ENCODE results near the gene SYNJ2.

SYNJ2 gene

GRCh38 chr6:157980288-157981131 is 1.2 kb upstream of the SYNJ2 start:
- no peak for TF ChIP-seq EZH2 (IDR thresholded peaks at IDR 0.05; ENCODE audit: borderline replicate concordance, low read length)
- TF ChIP-seq, protein P1, sequence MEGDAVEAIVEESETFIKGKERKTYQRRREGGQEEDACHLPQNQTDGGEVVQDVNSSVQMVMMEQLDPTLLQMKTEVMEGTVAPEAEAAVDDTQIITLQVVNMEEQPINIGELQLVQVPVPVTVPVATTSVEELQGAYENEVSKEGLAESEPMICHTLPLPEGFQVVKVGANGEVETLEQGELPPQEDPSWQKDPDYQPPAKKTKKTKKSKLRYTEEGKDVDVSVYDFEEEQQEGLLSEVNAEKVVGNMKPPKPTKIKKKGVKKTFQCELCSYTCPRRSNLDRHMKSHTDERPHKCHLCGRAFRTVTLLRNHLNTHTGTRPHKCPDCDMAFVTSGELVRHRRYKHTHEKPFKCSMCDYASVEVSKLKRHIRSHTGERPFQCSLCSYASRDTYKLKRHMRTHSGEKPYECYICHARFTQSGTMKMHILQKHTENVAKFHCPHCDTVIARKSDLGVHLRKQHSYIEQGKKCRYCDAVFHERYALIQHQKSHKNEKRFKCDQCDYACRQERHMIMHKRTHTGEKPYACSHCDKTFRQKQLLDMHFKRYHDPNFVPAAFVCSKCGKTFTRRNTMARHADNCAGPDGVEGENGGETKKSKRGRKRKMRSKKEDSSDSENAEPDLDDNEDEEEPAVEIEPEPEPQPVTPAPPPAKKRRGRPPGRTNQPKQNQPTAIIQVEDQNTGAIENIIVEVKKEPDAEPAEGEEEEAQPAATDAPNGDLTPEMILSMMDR (IDR thresholded peaks at IDR 0.05; ENCODE audit: low read length): no peak
- Histone ChIP-seq H3K79me2 (ENCODE audit: insufficient read depth, low read length) (no peaks in the 10 kb centered on the region), H3K9me2 (ENCODE audit: low read depth, low read length) (no peaks in the 10 kb centered on the region), H3K9me3 (ENCODE audit: low read length) (no peaks in the 10 kb centered on the region), H3K27me3 (ENCODE audit: insufficient read depth, low read length) (peaks cover 13% of the 10 kb centered on the region; the same call in 1 of the 2 replicates), H2AFZ (ENCODE audit: low read length) (no peak overlapping the region), H3K27ac (ENCODE audit: low read depth, low read length, poor library complexity, severe bottlenecking) (no peak overlapping the region), H3K9ac (ENCODE audit: low read length) (no peak overlapping the region; the same call in 1 of the 2 replicates), H3K4me2 (ENCODE audit: low read length) (peak overlapping the region; percentile 94), H4K20me1 (ENCODE audit: insufficient read depth, low read length) (no peaks in the 10 kb centered on the region), H3K36me3 (ENCODE audit: insufficient read depth, low read length) (no peaks in the 10 kb centered on the region), H3K4me3 (ENCODE audit: low read depth, low read length, poor library complexity, severe bottlenecking) (peak overlapping the region; percentile 75), H3F3A (ENCODE audit: insufficient read depth, low read length) (no peaks in the 10 kb centered on the region), H3K4me1 (ENCODE audit: insufficient read depth, low read length, severe bottlenecking) (peaks cover 16% of the 10 kb centered on the region)

DNA sequence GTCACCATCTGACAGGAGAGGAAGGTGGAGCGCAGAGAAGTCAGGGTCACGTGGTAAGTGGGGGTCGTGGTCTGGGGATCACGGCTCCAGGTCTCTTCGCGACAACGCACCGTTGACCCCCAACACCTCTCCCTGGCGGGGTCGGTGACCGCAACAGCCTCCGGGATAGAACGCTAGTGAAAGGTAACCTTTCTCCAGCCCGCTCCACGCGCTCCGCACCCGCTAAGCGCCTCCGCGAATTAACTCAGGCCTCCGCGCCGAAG is 600 bp upstream of the SYNJ2 start:
- H4K20me1 ChIP-seq (ENCODE audit: insufficient read depth, low read length): no peaks in the 10 kb centered on the region
- H2AFZ ChIP-seq (ENCODE audit: low read length): no peak overlapping the region
- H3F3A ChIP-seq (ENCODE audit: insufficient read depth, low read length): no peaks in the 10 kb centered on the region
- TF ChIP-seq, protein P1 (IDR thresholded peaks at IDR 0.05; ENCODE audit: low read length): no peak
- TF ChIP-seq EZH2 (IDR thresholded peaks at IDR 0.05; ENCODE audit: borderline replicate concordance, low read length): no peak
- H3K4me1 ChIP-seq (ENCODE audit: insufficient read depth, low read length, severe bottlenecking): peaks cover 16% of the 10 kb centered on the region
- no peaks in the 10 kb centered on the region for H3K79me2 ChIP-seq (ENCODE audit: insufficient read depth, low read length)
- H3K9me3 ChIP-seq (ENCODE audit: low read length): no peaks in the 10 kb centered on the region
- peak overlapping the region; percentile 75 for H3K4me3 ChIP-seq (ENCODE audit: low read depth, low read length, poor library complexity, severe bottlenecking)
- peak overlapping the region; percentile 69; the same call in 1 of the 2 replicates for H3K9ac ChIP-seq (ENCODE audit: low read length)
- H3K27ac ChIP-seq (ENCODE audit: low read depth, low read length, poor library complexity, severe bottlenecking): no peak overlapping the region
- no peaks in the 10 kb centered on the region for H3K9me2 ChIP-seq (ENCODE audit: low read depth, low read length)
- no peaks in the 10 kb centered on the region for H3K36me3 ChIP-seq (ENCODE audit: insufficient read depth, low read length)
- peak overlapping the region; percentile 94 for H3K4me2 ChIP-seq (ENCODE audit: low read length)
- H3K27me3 ChIP-seq (ENCODE audit: insufficient read depth, low read length): peaks cover 13% of the 10 kb centered on the region; the same call in 1 of the 2 replicates

DNA sequence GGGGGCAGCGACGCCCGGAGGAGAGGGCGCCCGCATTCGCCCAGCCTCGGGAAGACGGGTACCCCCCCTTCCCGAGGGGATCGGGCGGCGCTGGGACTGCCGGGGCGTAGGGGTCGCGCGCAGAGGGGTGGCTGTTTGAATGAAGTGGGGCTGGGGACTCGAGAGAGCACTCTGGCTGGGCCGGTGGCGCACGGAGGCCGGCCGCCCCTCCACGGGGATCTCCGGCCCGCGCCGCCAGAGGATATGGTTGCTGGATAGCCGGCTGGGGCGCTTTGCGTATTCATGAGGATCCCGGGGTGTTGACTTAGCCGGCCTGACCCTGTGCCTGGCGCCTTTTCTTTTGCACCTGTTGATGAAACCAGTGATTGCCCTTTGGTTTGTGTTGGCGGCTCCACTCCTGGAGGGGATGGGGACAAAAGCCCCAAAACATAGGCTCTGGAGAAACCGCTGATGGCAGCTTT is 469 bp downstream of the SYNJ2 start:
- H3K9me2 ChIP-seq (ENCODE audit: low read depth, low read length): no peaks in the 10 kb centered on the region
- H3K4me3 ChIP-seq (ENCODE audit: low read depth, low read length, poor library complexity, severe bottlenecking): peak overlapping the region; percentile 75
- no peaks in the 10 kb centered on the region for H3K79me2 ChIP-seq (ENCODE audit: insufficient read depth, low read length)
- peaks cover 13% of the 10 kb centered on the region; the same call in 1 of the 2 replicates for H3K27me3 ChIP-seq (ENCODE audit: insufficient read depth, low read length)
- no peaks in the 10 kb centered on the region for H3K36me3 ChIP-seq (ENCODE audit: insufficient read depth, low read length)
- TF ChIP-seq, protein P1 (IDR thresholded peaks at IDR 0.05; ENCODE audit: low read length): no peak
- TF ChIP-seq EZH2 (IDR thresholded peaks at IDR 0.05; ENCODE audit: borderline replicate concordance, low read length): no peak
- no peak overlapping the region for H3K27ac ChIP-seq (ENCODE audit: low read depth, low read length, poor library complexity, severe bottlenecking)
- H2AFZ ChIP-seq (ENCODE audit: low read length): no peak overlapping the region
- peak overlapping the region; percentile 69 for H3K9ac ChIP-seq (ENCODE audit: low read length)
- no peaks in the 10 kb centered on the region for H4K20me1 ChIP-seq (ENCODE audit: insufficient read depth, low read length)
- no peaks in the 10 kb centered on the region for H3K9me3 ChIP-seq (ENCODE audit: low read length)
- H3F3A ChIP-seq (ENCODE audit: insufficient read depth, low read length): no peaks in the 10 kb centered on the region
- H3K4me2 ChIP-seq (ENCODE audit: low read length): peak overlapping the region; percentile 94
- peaks cover 16% of the 10 kb centered on the region for H3K4me1 ChIP-seq (ENCODE audit: insufficient read depth, low read length, severe bottlenecking)
